Measurements from ENCODE around the gene HOXD12. TPM values are rescaled to one million over a fixed set of nuclear protein-coding genes. Genes with fewer than 3 reads are reported as not detected.

Gene HOXD12
- total RNA-seq, 1 experiment from 2014 or later: 0.13 TPM

- no peak for DNase-seq (ENCODE audit: low read depth, low spot score)
Observed at GRCh38 chr2:176118601-176119339, 19.2 kb downstream of the HOXD12 start.

More at GRCh38 chr2:176118601-176119339, 19.2 kb downstream of the HOXD12 start:
- Histone ChIP-seq H3K27ac (ENCODE audit: low read length) (no peak overlapping the region), H3K9me3 (ENCODE audit: control insufficient read depth, insufficient read depth, low read depth, low read length) (no peaks in the 10 kb centered on the region), H3K27me3 (ENCODE audit: control insufficient read depth, insufficient read depth, low read length) (peaks cover under 1% of the 10 kb centered on the region; the same call in 1 of the 2 replicates), H3K4me1 (ENCODE audit: control insufficient read depth, insufficient read depth, low read length) (no peaks in the 10 kb centered on the region), H3K4me3 (ENCODE audit: low read depth in 2 of 2, low read length in 2 of 2) (peak overlapping the region; percentile 22 to 43; a peak in 3 of 4 replicates), H3K36me3 (ENCODE audit: control insufficient read depth, insufficient read depth, low read length) (no peaks in the 10 kb centered on the region)
- intact Hi-C loops (cut with micrococcal nuclease; ENCODE audit: unreplicated experiment): no loop called here
- ChIA-PET POLR2A (no interaction called here), CTCF (no interaction called here)
- no TSS peak for BruUV-seq (replicated peaks)
- in situ Hi-C loops (cut with HindIII; ENCODE audit: low pct_unique_long_range_greater_than_20kb, low sequenced_read_pairs): no loop called here
- peak; percentile 62; the same call in 1 of the 2 replicates for ATAC-seq
- TF ChIP-seq REST (IDR thresholded peaks at IDR 0.05; ENCODE audit: insufficient read depth in 1 of 2, low read depth in 2 of 2, low read length in 1 of 2): no peak
- peak; percentile 89 for TF ChIP-seq CTCF (IDR thresholded peaks at IDR 0.05)

Measured in Panc1 (cell line).